Neural progenitor cell (in vitro differentiated cells): ENCODE measurements around the gene FMN1. TPM values are rescaled to one million over a fixed set of nuclear protein-coding genes. Genes with fewer than 3 reads are reported as not detected.

Source experiments
- DNase-seq: peaks from one replicate; pipeline ENCODE4 v3.0.0-alpha.2; 2016; ENCODE audit warnings: low spot score
- H2AFZ ChIP-seq: fragments of 200-600 bp; sonication (generic); replicated peaks from 2 replicates; pipeline ENCODE4 v1.6.1; 2016; ENCODE audit warnings: antibody characterized with exemption
- H3F3A ChIP-seq: fragments of 200-600 bp; sonication (generic); 2 replicates; pipeline ENCODE4 v1.6.1; 2016; ENCODE audit warnings: antibody characterized with exemption, low read depth
- H3K27ac ChIP-seq: fragments of 200-600 bp; sonication (generic); 2 replicates; pipeline ENCODE4 v1.5.1; 2016; ENCODE audit warnings: mild to moderate bottlenecking
- H3K27me3 ChIP-seq: fragments of 200-600 bp; sonication (generic); 2 replicates; pipeline ENCODE4 v1.6.1; 2016; ENCODE audit warnings: mild to moderate bottlenecking, moderate library complexity
- H3K36me3 ChIP-seq: fragments of 200-600 bp; sonication (generic); 2 replicates; pipeline ENCODE4 v1.5.1; 2016
- H3K4me1 ChIP-seq: fragments of 200-600 bp; sonication (generic); 2 replicates; pipeline ENCODE4 v1.6.1; 2016; ENCODE audit warnings: mixed run types
- H3K4me2 ChIP-seq: fragments of 200-600 bp; sonication (generic); 2 replicates; pipeline ENCODE4 v1.6.1; 2016
- H3K4me3 ChIP-seq: fragments of 200-600 bp; sonication (generic); 2 replicates; pipeline ENCODE4 v1.5.1; 2016
- H3K79me2 ChIP-seq: fragments of 200-600 bp; sonication (generic); 2 replicates; pipeline ENCODE4 v1.6.1; 2016; ENCODE audit warnings: low read depth
- H3K9ac ChIP-seq: fragments of 200-600 bp; sonication (generic); 2 replicates; pipeline ENCODE4 v1.6.1; 2016
- H3K9me3 ChIP-seq: fragments of 200-600 bp; sonication (generic); 2 replicates; pipeline ENCODE4 v1.5.1; 2016; ENCODE audit warnings: low read depth
- H4K20me1 ChIP-seq: fragments of 200-600 bp; sonication (generic); 2 replicates; pipeline ENCODE4 v1.6.1; 2016; ENCODE audit warnings: low read depth
- H3K27ac Mint-ChIP-seq: 3 replicates; pipeline ENCODE4 v1.8.0; 2021; ENCODE audit warnings: mixed read lengths
- H3K27me3 Mint-ChIP-seq: 2 replicates; pipeline ENCODE4 v1.8.0; 2022; ENCODE audit warnings: low read depth, mild to moderate bottlenecking, inconsistent platforms, moderate library complexity, mixed read lengths; ENCODE audit not compliant: insufficient read depth
- H3K36me3 Mint-ChIP-seq: 3 replicates; pipeline ENCODE4 v1.8.0; 2021; ENCODE audit warnings: mixed read lengths
- H3K4me1 Mint-ChIP-seq: 3 replicates; pipeline ENCODE4 v1.8.0; 2021; ENCODE audit warnings: mixed read lengths
- H3K4me3 Mint-ChIP-seq: 3 replicates; pipeline ENCODE4 v1.8.0; 2021; ENCODE audit warnings: mild to moderate bottlenecking, moderate library complexity, mixed read lengths
- H3K9me3 Mint-ChIP-seq: 3 replicates; pipeline ENCODE4 v1.8.0; 2020; ENCODE audit warnings: mixed read lengths
- EZH2 ChIP-seq: fragments of 200-600 bp; sonication (generic); IDR thresholded peaks from 2 replicates; pipeline ENCODE4 v1.6.1; 2017; ENCODE audit warnings: antibody characterized with exemption, mild to moderate bottlenecking, moderate library complexity
- EZH2phosphoT487 ChIP-seq: fragments of 200-600 bp; sonication (generic); IDR thresholded peaks from 2 replicates; pipeline ENCODE4 v1.6.1; 2017; ENCODE audit warnings: antibody characterized with exemption
- total RNA-seq: library from RNA; depleted of rRNA; stranded (reverse); fragments of >200 nt; gene quantifications from 2 replicates; pipeline ENCODE4 v1.2.3, GENCODE V29; 2015; ENCODE audit warnings: low replicate concordance
- TF ChIP-seq, protein P1 (sequence below): fragments of 200-600 bp; sonication (generic); IDR thresholded peaks from 2 replicates; pipeline ENCODE4 v1.5.1; 2017; ENCODE audit warnings: antibody characterized with exemption, mild to moderate bottlenecking

The FMN1 gene
- total RNA-seq, 1 donor from 2014 or later = 5.7 TPM

DNA sequence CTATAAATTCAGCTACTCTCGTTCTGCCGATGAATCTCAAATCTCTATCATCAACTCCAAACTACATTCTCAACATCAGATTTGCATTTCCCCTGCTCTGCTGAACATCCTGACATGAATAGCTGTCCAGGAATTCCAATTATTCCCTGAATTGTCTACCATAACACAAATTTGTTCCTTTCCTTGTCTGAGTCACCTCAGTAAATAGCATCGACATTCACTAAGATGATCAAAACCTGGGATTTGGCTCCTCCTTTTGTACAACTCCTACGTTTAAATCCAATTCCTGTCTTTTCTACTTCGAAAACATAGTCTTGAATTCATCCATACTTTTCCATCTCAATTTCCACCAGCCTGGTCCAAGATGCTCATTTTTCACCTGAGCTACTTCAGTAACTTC lies 369.7 kb downstream of the FMN1 start:
- no peak overlapping the region for H2AFZ ChIP-seq
- no peaks in the 10 kb centered on the region for H3K27me3 ChIP-seq
- TF ChIP-seq EZH2phosphoT487 = no peak
- TF ChIP-seq EZH2 = no peak
- TF ChIP-seq, protein P1, sequence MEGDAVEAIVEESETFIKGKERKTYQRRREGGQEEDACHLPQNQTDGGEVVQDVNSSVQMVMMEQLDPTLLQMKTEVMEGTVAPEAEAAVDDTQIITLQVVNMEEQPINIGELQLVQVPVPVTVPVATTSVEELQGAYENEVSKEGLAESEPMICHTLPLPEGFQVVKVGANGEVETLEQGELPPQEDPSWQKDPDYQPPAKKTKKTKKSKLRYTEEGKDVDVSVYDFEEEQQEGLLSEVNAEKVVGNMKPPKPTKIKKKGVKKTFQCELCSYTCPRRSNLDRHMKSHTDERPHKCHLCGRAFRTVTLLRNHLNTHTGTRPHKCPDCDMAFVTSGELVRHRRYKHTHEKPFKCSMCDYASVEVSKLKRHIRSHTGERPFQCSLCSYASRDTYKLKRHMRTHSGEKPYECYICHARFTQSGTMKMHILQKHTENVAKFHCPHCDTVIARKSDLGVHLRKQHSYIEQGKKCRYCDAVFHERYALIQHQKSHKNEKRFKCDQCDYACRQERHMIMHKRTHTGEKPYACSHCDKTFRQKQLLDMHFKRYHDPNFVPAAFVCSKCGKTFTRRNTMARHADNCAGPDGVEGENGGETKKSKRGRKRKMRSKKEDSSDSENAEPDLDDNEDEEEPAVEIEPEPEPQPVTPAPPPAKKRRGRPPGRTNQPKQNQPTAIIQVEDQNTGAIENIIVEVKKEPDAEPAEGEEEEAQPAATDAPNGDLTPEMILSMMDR = no peak
- no peak overlapping the region for H3K4me3 ChIP-seq
- no peaks in the 10 kb centered on the region for H4K20me1 ChIP-seq
- no peaks in the 10 kb centered on the region for H3K4me1 ChIP-seq
- Mint-ChIP-seq H3K27ac (no peak overlapping the region), H3K36me3 (no peaks in the 10 kb centered on the region), H3K4me3 (no peak overlapping the region), H3K4me1 (no peaks in the 10 kb centered on the region), H3K27me3 (no peaks in the 10 kb centered on the region), H3K9me3 (no peaks in the 10 kb centered on the region)
- H3K27ac ChIP-seq = no peak overlapping the region
- H3K9me3 ChIP-seq = no peaks in the 10 kb centered on the region
- H3K9ac ChIP-seq = no peak overlapping the region
- H3K36me3 ChIP-seq = no peaks in the 10 kb centered on the region
- H3K79me2 ChIP-seq = no peaks in the 10 kb centered on the region
- H3K4me2 ChIP-seq = no peak overlapping the region
- no peaks in the 10 kb centered on the region for H3F3A ChIP-seq
- DNase-seq = no peak

DNA sequence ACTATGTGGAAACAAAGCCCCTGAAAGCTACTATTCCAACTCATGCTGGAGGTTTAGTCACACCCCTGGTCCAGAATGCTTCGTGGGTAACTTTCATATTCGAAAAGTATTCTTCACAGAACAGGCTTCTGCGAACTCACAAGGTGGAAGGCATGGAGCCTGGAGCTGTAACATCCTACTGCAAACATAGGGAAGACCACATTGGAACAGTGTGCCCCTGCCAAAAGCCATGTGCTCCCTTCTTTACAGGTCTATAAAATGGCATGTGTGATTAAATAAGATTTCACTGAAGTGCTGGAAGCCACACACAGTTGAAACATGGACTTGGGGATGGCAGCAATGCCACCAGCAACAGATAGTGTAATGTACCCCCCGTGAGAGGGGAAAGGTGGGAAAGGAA lies 370.8 kb downstream of the FMN1 start:
- H2AFZ ChIP-seq = no peak overlapping the region
- H3F3A ChIP-seq = no peaks in the 10 kb centered on the region
- no peak for DNase-seq
- Mint-ChIP-seq H3K36me3 (no peaks in the 10 kb centered on the region), H3K9me3 (no peaks in the 10 kb centered on the region), H3K27ac (no peak overlapping the region), H3K4me3 (no peak overlapping the region), H3K27me3 (no peaks in the 10 kb centered on the region), H3K4me1 (peaks cover 6% of the 10 kb centered on the region)
- TF ChIP-seq, protein P1 = no peak
- TF ChIP-seq EZH2phosphoT487 (no peak), EZH2 (no peak)
- H3K27ac ChIP-seq = no peak overlapping the region
- no peaks in the 10 kb centered on the region for H3K9me3 ChIP-seq
- H3K36me3 ChIP-seq = no peaks in the 10 kb centered on the region
- no peak overlapping the region for H3K4me3 ChIP-seq
- no peak overlapping the region for H3K4me2 ChIP-seq
- no peaks in the 10 kb centered on the region for H3K79me2 ChIP-seq
- H3K9ac ChIP-seq = no peak overlapping the region
- H4K20me1 ChIP-seq = no peaks in the 10 kb centered on the region
- H3K4me1 ChIP-seq = peaks cover 1% of the 10 kb centered on the region
- no peaks in the 10 kb centered on the region for H3K27me3 ChIP-seq

DNA sequence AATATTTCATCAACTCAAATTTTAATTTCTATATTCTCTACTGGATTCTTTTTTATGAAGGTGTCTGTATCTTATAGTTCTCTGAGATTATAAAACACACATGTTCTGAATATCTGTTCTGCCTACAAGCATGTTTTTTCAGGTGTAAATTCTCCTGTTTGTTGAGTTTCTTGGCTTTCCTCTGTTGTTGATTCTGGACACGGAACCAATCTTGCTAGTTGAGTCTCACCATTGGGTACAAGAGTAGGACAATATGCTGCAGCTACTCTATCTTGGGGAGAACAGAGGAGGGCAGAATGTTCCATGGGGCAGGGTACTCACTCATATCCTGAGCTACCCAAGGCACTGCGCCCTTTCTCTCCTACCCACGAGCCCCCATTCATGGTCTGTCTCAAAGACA lies 371.8 kb downstream of the FMN1 start:
- no peaks in the 10 kb centered on the region for H3K9me3 Mint-ChIP-seq
- Histone ChIP-seq H3K27me3 (no peaks in the 10 kb centered on the region), H3K79me2 (no peaks in the 10 kb centered on the region)

More for the DNA sequence above, 371.8 kb downstream of the FMN1 start:
- no peak overlapping the region for H3K27ac ChIP-seq
- H3K9me3 ChIP-seq = no peaks in the 10 kb centered on the region
- H4K20me1 ChIP-seq = no peaks in the 10 kb centered on the region
- Mint-ChIP-seq H3K4me1 (peaks cover 8% of the 10 kb centered on the region), H3K27me3 (no peaks in the 10 kb centered on the region), H3K27ac (no peak overlapping the region), H3K36me3 (no peaks in the 10 kb centered on the region), H3K4me3 (no peak overlapping the region)
- no peak overlapping the region for H3K4me2 ChIP-seq
- no peak overlapping the region for H3K4me3 ChIP-seq
- H3F3A ChIP-seq = no peaks in the 10 kb centered on the region
- DNase-seq = no peak
- no peak overlapping the region for H2AFZ ChIP-seq
- H3K36me3 ChIP-seq = no peaks in the 10 kb centered on the region
- peaks cover 3% of the 10 kb centered on the region for H3K4me1 ChIP-seq
- no peak overlapping the region for H3K9ac ChIP-seq
- TF ChIP-seq EZH2phosphoT487 (no peak), EZH2 (no peak)
- TF ChIP-seq, protein P1 = no peak
